ENCODE measurements around the gene HP.
"Not testable (repeated sequence)": the region's sequence is repeated elsewhere in the genome, so short reads cannot be mapped to it uniquely, and the experiment has no call there.

GRCh38 chr16:72057313-72057712 is 3.0 kb downstream of the HP start:
- TF ChIP-seq CHD7 (IDR thresholded peaks at IDR 0.05; ENCODE audit: insufficient replicate concordance, low read length); POLR2A (IDR thresholded peaks at IDR 0.05; ENCODE audit: control extremely low read depth in 1 of 2, low read depth in 2 of 2, low read length in 2 of 2); SIN3A (conservative IDR thresholded peaks at IDR 0.05 in 1 of 2, IDR thresholded peaks at IDR 0.05 in 1 of 2; ENCODE audit: low read depth in 1 of 2, low read length in 2 of 2); YY1 (IDR thresholded peaks at IDR 0.05; ENCODE audit: low read depth, low read length); CTCF (IDR thresholded peaks at IDR 0.05; ENCODE audit: control extremely low read depth in 1 of 3, insufficient read depth in 1 of 3, low read depth in 1 of 3, low read length in 3 of 3): not testable (repeated sequence)

All from H1 (cell line).